Activated T-cell treated with anti-CD3 and anti-CD28 coated beads for 1 hour (primary cell): Measurements from ENCODE around the gene DAAM1.

ENCODE experiments used
- DNase-seq: peaks from one replicate; pipeline ENCODE4 v3.0.0-alpha.2; 2020; ENCODE audit warnings: low read depth

Gene DAAM1

GRCh38 chr14:59256331-59256730 is 67.9 kb downstream of the DAAM1 start:
- DNase-seq = no peak

GRCh38 chr14:59261334-59261733 is 72.9 kb downstream of the DAAM1 start:
- DNase-seq = no peak

- no peak for DNase-seq
These were observed 74.4 kb downstream of the DAAM1 start for GRCh38 chr14:59262717-59263454.

GRCh38 chr14:59265808-59266207 is 77.3 kb downstream of the DAAM1 start:
- no peak for DNase-seq

GRCh38 chr14:59267046-59267445 is 78.6 kb downstream of the DAAM1 start:
- DNase-seq = no peak

GRCh38 chr14:59268011-59268410 is 79.5 kb downstream of the DAAM1 start:
- DNase-seq = no peak

GRCh38 chr14:59268858-59269257 is 80.4 kb downstream of the DAAM1 start:
- DNase-seq = no peak

GRCh38 chr14:59269466-59269865 is 81.0 kb downstream of the DAAM1 start:
- no peak for DNase-seq

GRCh38 chr14:59271256-59271655 is 82.8 kb downstream of the DAAM1 start:
- no peak for DNase-seq

GRCh38 chr14:59271734-59272133 is 83.3 kb downstream of the DAAM1 start:
- DNase-seq = no peak

- no peak for DNase-seq
These were observed 84.2 kb downstream of the DAAM1 start for GRCh38 chr14:59272633-59273032.

- no peak for DNase-seq
These were observed 85.3 kb downstream of the DAAM1 start for GRCh38 chr14:59273737-59274136.

- no peak for DNase-seq
These were observed 86.5 kb downstream of the DAAM1 start for GRCh38 chr14:59274991-59275391.

GRCh38 chr14:59275668-59276067 is 87.2 kb downstream of the DAAM1 start:
- no peak for DNase-seq

- DNase-seq = no peak
These were observed 87.8 kb downstream of the DAAM1 start for GRCh38 chr14:59276235-59276634.

- DNase-seq = no peak
These were observed 89.2 kb downstream of the DAAM1 start for GRCh38 chr14:59277659-59278058.

GRCh38 chr14:59278111-59278510 is 89.6 kb downstream of the DAAM1 start:
- no peak for DNase-seq

- DNase-seq = no peak
These were observed 92.5 kb downstream of the DAAM1 start for GRCh38 chr14:59280961-59281360.

GRCh38 chr14:59281609-59282377 is 93.3 kb downstream of the DAAM1 start:
- DNase-seq = no peak

- DNase-seq = no peak
These were observed 93.9 kb downstream of the DAAM1 start for GRCh38 chr14:59282378-59282765.

- DNase-seq = no peak
These were observed 94.9 kb downstream of the DAAM1 start for GRCh38 chr14:59283361-59283760.

GRCh38 chr14:59284059-59284458 is 95.6 kb downstream of the DAAM1 start:
- no peak for DNase-seq

GRCh38 chr14:59292028-59292427 is 103.6 kb downstream of the DAAM1 start:
- no peak for DNase-seq
